IMR-90 (cell line): ENCODE results near the gene EPB41L2. TPM values are rescaled to one million over a fixed set of nuclear protein-coding genes. Genes with fewer than 3 reads are reported as not detected.

Experiments
- ATAC-seq: fragments of 200-7000 bp; cut with Tn5 transposase; 2 replicates; pipeline ENCODE4 v1.9.1; 2020; ENCODE audit warnings: low read depth, mild to moderate bottlenecking, moderate library complexity
- BruUV-seq: library from RNA; stranded (reverse); fragments of 400-500 nt; replicated peaks from 2 replicates; lab custom pipeline; 2021; lab: Mats Ljungman, UMichigan
- CTCF ChIA-PET: fragments of 300-600 bp; formaldehyde crosslinking; extraction: SDS; loops from one replicate; lab custom pipeline; 2021; ENCODE audit warnings: antibody characterized with exemption; lab: Yijun Ruan, JAX
- POLR2A ChIA-PET: fragments of 300-600 bp; sonication (Branson Sonifier 250); formaldehyde crosslinking; loops from one replicate; lab custom pipeline; 2022; ENCODE audit warnings: antibody characterized with exemption; ENCODE audit not compliant: unreplicated experiment; lab: Charles Lee
- DNase-seq: peaks from one replicate; pipeline ENCODE4 v3.0.0; 2013
- H2AFZ ChIP-seq: replicated peaks from 2 replicates; pipeline ENCODE3; 2013; ENCODE audit warnings: low read length, mild to moderate bottlenecking; ENCODE audit not compliant: poor library complexity
- H2AK5ac ChIP-seq: 2 replicates; pipeline ENCODE4 v1.6.1; 2013; ENCODE audit warnings: low read depth, low read length, inconsistent platforms
- H2AK9ac ChIP-seq: replicated peaks from 2 replicates; pipeline ENCODE3; 2013; ENCODE audit warnings: mild to moderate bottlenecking, low read depth, low read length, moderate library complexity; ENCODE audit not compliant: poor library complexity
- H2BK120ac ChIP-seq: 2 replicates; pipeline ENCODE4 v1.6.1; 2013; ENCODE audit warnings: low read depth, low read length, inconsistent platforms
- H2BK15ac ChIP-seq: 3 replicates; pipeline ENCODE4 v1.6.1; 2013; ENCODE audit warnings: low read depth, low read length, inconsistent platforms
- H2BK20ac ChIP-seq: 2 replicates; pipeline ENCODE4 v1.6.1; 2013; ENCODE audit warnings: low read depth, mild to moderate bottlenecking, inconsistent platforms, low read length, moderate library complexity
- H2BK5ac ChIP-seq: 2 replicates; pipeline ENCODE4 v1.6.1; 2013; ENCODE audit warnings: mild to moderate bottlenecking, low read depth, low read length, inconsistent platforms; ENCODE audit not compliant: poor library complexity, severe bottlenecking
- H3K14ac ChIP-seq: replicated peaks from 2 replicates; pipeline ENCODE4 v1.6.1; 2013; ENCODE audit warnings: low read depth, low read length, inconsistent platforms
- H3K18ac ChIP-seq: 2 replicates; pipeline ENCODE4 v1.6.1; 2013; ENCODE audit warnings: low read depth, low read length, control low read depth
- H3K23ac ChIP-seq: 2 replicates; pipeline ENCODE4 v1.6.1; 2013; ENCODE audit warnings: low read depth, low read length, inconsistent platforms
- H3K27ac ChIP-seq: 2 replicates; pipeline ENCODE4 v1.5.1; 2013; ENCODE audit warnings: mild to moderate bottlenecking, control low read depth, low read length; ENCODE audit not compliant: insufficient read depth
- H3K27me3 ChIP-seq: 2 replicates; pipeline ENCODE4 v1.6.1; 2013; ENCODE audit warnings: low read length; ENCODE audit not compliant: control insufficient read depth, insufficient read depth
- H3K36me3 ChIP-seq: 2 replicates; pipeline ENCODE4 v1.6.1; 2013; ENCODE audit warnings: low read length, mixed read lengths; ENCODE audit not compliant: control insufficient read depth, insufficient read depth
- H3K4ac ChIP-seq: 2 replicates; pipeline ENCODE4 v1.6.1; 2013; ENCODE audit warnings: low read depth, low read length, inconsistent platforms
- H3K4me1 ChIP-seq: 2 replicates; pipeline ENCODE4 v1.6.1; 2013; ENCODE audit warnings: low read length, mixed read lengths; ENCODE audit not compliant: control insufficient read depth, insufficient read depth
- H3K4me2 ChIP-seq: 2 replicates; pipeline ENCODE4 v1.6.1; 2013; ENCODE audit warnings: low read depth, mild to moderate bottlenecking, control low read depth, low read length, moderate library complexity
- H3K4me3 ChIP-seq: 2 replicates; pipeline ENCODE4 v1.5.1; 2013; ENCODE audit warnings: low read depth, mild to moderate bottlenecking, control low read depth, low read length, moderate library complexity; ENCODE audit not compliant: insufficient read depth
- H3K56ac ChIP-seq: 2 replicates; pipeline ENCODE4 v1.6.1; 2013; ENCODE audit warnings: low read length, inconsistent platforms; ENCODE audit not compliant: insufficient read depth; ENCODE audit errors: extremely low read depth
- H3K79me1 ChIP-seq, 2 experiments: 2 replicates each; pipeline ENCODE4 v1.6.1; 2013; ENCODE audit warnings: low read length in 2 of 2, inconsistent platforms in 1 of 2, low read depth in 1 of 2
- H3K9ac ChIP-seq: 2 replicates; pipeline ENCODE4 v1.6.1; 2013; ENCODE audit warnings: low read depth, low read length, control low read depth
- H3K9me1 ChIP-seq: 2 replicates; pipeline ENCODE4 v1.6.1; 2013; ENCODE audit warnings: low read length, inconsistent platforms; ENCODE audit not compliant: insufficient read depth
- H3K9me3 ChIP-seq: 2 replicates; pipeline ENCODE4 v1.6.1; 2013; ENCODE audit warnings: low read length; ENCODE audit not compliant: control insufficient read depth, insufficient read depth
- H4K20me1 ChIP-seq: 2 replicates; pipeline ENCODE4 v1.6.1; 2013; ENCODE audit warnings: low read length, inconsistent platforms; ENCODE audit not compliant: insufficient read depth
- H4K5ac ChIP-seq: 2 replicates; pipeline ENCODE4 v1.6.1; 2013; ENCODE audit warnings: mild to moderate bottlenecking, low read depth, low read length, control low read depth
- H4K8ac ChIP-seq, 2 experiments: 2 replicates each; pipeline ENCODE4 v1.6.1; 2013; ENCODE audit warnings: low read depth in 2 of 2, low read length in 2 of 2, control low read depth in 1 of 2, inconsistent platforms in 1 of 2
- H4K91ac ChIP-seq: 2 replicates; pipeline ENCODE4 v1.6.1; 2013; ENCODE audit warnings: low read depth, low read length, inconsistent platforms; ENCODE audit not compliant: insufficient read depth
- BHLHE40 ChIP-seq: fragments of 150-350 bp; IDR thresholded peaks from 2 replicates; pipeline ENCODE4 v1.6.1; 2016; ENCODE audit warnings: mild to moderate bottlenecking, low read depth, low read length
- NFE2L2 ChIP-seq: fragments of 150-350 bp; IDR thresholded peaks from 2 replicates; pipeline ENCODE4 v1.6.1; 2016; ENCODE audit warnings: low read depth, mild to moderate bottlenecking, low read length
- POLR2A ChIP-seq: IDR thresholded peaks from 2 replicates; pipeline ENCODE4 v1.6.1; 2012; ENCODE audit warnings: mild to moderate bottlenecking, low read depth, low read length
- WGBS, 2 experiments: methylation state at CpG; one replicate each; pipeline versions ENCODE4 v1.1.5 to v1.1.7; 2013; ENCODE audit warnings: missing lambda C conversion rate in 2 of 2; ENCODE audit not compliant: insufficient read length in 1 of 2; ENCODE audit errors: extremely low coverage in 2 of 2; 5-methylcytosine and 5-hydroxymethylcytosine counted together
- dilution Hi-C: fragments of 300-500 bp; cut with HindIII; formaldehyde crosslinking; loops from one replicate; pipeline ENCODE4 v1.14.3; 2018; ENCODE audit warnings: low sequenced_read_pairs; ENCODE audit not compliant: unreplicated experiment
- in situ Hi-C: fragments of 300-500 bp; cut with MboI; formaldehyde crosslinking; loops from 3 replicates; pipeline ENCODE4 v1.14.3; 2019; ENCODE audit warnings: low sequenced_read_pairs, inconsistent platforms, mixed read lengths
- intact Hi-C: fragments of 100-400 bp; cut with micrococcal nuclease; formaldehyde crosslinking; loops from 2 replicates; pipeline ENCODE4 v1.10.0; 2022
- polyA plus RNA-seq, 3 experiments: library from polyadenylated mRNA; depleted of rRNA; stranded (reverse); fragments of >200 nt; gene quantifications; 2 replicates each; pipeline ENCODE4 v1.2.3, GENCODE V29; 2012; ENCODE audit warnings: low replicate concordance in 1 of 3
- total RNA-seq: library from RNA; depleted of rRNA; stranded (reverse); fragments of >200 nt; gene quantifications from 2 replicates; pipeline ENCODE4 v1.2.3, GENCODE V29; 2012
- TF ChIP-seq, protein P1 (sequence below): fragments of 150-350 bp; IDR thresholded peaks from 2 replicates; pipeline ENCODE4 v1.6.1; 2017; ENCODE audit warnings: mild to moderate bottlenecking, antibody characterized with exemption, low read length, low read depth
- TF ChIP-seq, protein P2 (sequence below): conservative IDR thresholded peaks from 2 replicates; pipeline ENCODE4 v1.5.1; 2012; ENCODE audit warnings: mild to moderate bottlenecking, low read depth, low read length, improper control_type of control experiment

The EPB41L2 gene
- total and polyA plus RNA-seq, 2 of the 4 experiments (the other 2 are of a cell fraction) = 85.7 to 99.8 TPM

DNA sequence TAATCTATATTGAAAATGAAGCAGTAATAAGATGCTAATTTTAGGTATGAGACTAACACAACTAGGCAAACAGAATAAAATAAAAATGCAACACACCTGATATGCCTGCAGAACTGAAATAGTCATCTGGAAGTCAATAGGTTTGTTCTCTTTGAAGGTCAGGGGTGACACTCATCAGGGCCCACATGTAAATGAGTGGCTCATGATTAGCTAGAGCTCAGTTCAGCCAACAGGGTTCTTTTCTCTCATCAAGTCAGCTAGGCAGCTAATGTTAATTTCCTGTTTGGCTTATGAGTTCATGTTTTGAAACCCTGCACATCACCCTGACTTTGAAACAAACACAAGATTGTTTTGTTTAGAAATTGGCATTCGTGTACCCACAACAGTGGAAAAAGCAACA, 212.0 kb downstream of the EPB41L2 start:
- no peak overlapping the region for H3K4me2 ChIP-seq
- ATAC-seq (no peak), DNase-seq (no peak)
- H3K23ac ChIP-seq = peak overlapping the region; percentile 51; the same call in 1 of the 2 replicates
- no peak overlapping the region for H2AK5ac ChIP-seq
- no peak overlapping the region for H2BK15ac ChIP-seq
- H4K20me1 ChIP-seq = peaks cover 12% of the 10 kb centered on the region; the same call in 1 of the 2 replicates
- H4K5ac ChIP-seq = no peak overlapping the region
- no peaks in the 10 kb centered on the region for H3K27me3 ChIP-seq
- ChIA-PET CTCF (interaction anchor here (0.7 kb wide), 1 partner anchor 21 kb away, joined by 3 read pairs; no protein-coding TSS in a partner anchor), POLR2A (no interaction called here)
- no peaks in the 10 kb centered on the region for H3K9me3 ChIP-seq
- no peak overlapping the region for H3K56ac ChIP-seq
- dilution Hi-C loops = no loop called here
- peaks cover 3 to 24% of the 10 kb centered on the region in 2 experiments; a peak in 2 of 4 replicates for H3K79me1 ChIP-seq
- H3K4me3 ChIP-seq = no peak overlapping the region
- BruUV-seq = no TSS peak
- H3K18ac ChIP-seq = no peak overlapping the region
- H3K4me1 ChIP-seq = peaks cover 15% of the 10 kb centered on the region
- no peak overlapping the region for H2BK20ac ChIP-seq
- no peak overlapping the region for H4K8ac ChIP-seq
- H2AK9ac ChIP-seq = no peak overlapping the region
- no peak overlapping the region for H4K91ac ChIP-seq
- H3K14ac ChIP-seq = no peak overlapping the region
- no peak overlapping the region for H3K27ac ChIP-seq
- H2AFZ ChIP-seq = no peak overlapping the region
- H3K4ac ChIP-seq = no peak overlapping the region
- H2BK120ac ChIP-seq = no peak overlapping the region
- TF ChIP-seq, protein P1, sequence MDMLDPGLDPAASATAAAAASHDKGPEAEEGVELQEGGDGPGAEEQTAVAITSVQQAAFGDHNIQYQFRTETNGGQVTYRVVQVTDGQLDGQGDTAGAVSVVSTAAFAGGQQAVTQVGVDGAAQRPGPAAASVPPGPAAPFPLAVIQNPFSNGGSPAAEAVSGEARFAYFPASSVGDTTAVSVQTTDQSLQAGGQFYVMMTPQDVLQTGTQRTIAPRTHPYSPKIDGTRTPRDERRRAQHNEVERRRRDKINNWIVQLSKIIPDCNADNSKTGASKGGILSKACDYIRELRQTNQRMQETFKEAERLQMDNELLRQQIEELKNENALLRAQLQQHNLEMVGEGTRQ = no peak
- TF ChIP-seq, protein P2, sequence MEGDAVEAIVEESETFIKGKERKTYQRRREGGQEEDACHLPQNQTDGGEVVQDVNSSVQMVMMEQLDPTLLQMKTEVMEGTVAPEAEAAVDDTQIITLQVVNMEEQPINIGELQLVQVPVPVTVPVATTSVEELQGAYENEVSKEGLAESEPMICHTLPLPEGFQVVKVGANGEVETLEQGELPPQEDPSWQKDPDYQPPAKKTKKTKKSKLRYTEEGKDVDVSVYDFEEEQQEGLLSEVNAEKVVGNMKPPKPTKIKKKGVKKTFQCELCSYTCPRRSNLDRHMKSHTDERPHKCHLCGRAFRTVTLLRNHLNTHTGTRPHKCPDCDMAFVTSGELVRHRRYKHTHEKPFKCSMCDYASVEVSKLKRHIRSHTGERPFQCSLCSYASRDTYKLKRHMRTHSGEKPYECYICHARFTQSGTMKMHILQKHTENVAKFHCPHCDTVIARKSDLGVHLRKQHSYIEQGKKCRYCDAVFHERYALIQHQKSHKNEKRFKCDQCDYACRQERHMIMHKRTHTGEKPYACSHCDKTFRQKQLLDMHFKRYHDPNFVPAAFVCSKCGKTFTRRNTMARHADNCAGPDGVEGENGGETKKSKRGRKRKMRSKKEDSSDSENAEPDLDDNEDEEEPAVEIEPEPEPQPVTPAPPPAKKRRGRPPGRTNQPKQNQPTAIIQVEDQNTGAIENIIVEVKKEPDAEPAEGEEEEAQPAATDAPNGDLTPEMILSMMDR = no peak
- TF ChIP-seq NFE2L2 = no peak
- no peak for TF ChIP-seq BHLHE40
- no peak for TF ChIP-seq POLR2A
- no CpG with 5 or more reads among the region's 1 CpG for WGBS, 2 experiments
- peaks cover 9% of the 10 kb centered on the region for H3K36me3 ChIP-seq
- H2BK5ac ChIP-seq = no peak overlapping the region
- H3K9me1 ChIP-seq = peaks cover 20% of the 10 kb centered on the region
- in situ Hi-C loops = no loop called here
- intact Hi-C loops = no loop called here
- H3K9ac ChIP-seq = no peak overlapping the region
